Caki2 (cell line): Measurements from ENCODE around the gene IRF8. TPM values are rescaled to one million over a fixed set of nuclear protein-coding genes. Genes with fewer than 3 reads are reported as not detected.
A peak's percentile ranks its signal among the peaks of the same experiment; 100 is the strongest.

Experiments used
- DNase-seq: peaks from one replicate; pipeline ENCODE4 v3.0.0-alpha.2; 2015; ENCODE audit warnings: low read depth
- in situ Hi-C: cut with HindIII; loops from 2 replicates; pipeline ENCODE4 v1.10.0; 2016; ENCODE audit warnings: low sequenced_read_pairs, low pct_unique_long_range_greater_than_20kb, mixed read lengths
- total RNA-seq: library from RNA; depleted of rRNA; stranded (reverse); fragments of >200 nt; shearing (Covaris generic); gene quantifications from 2 replicates; pipeline ENCODE4 v1.2.3, GENCODE V29; 2014; ENCODE audit warnings: low replicate concordance; rRNA removed

The IRF8 gene
- total RNA-seq, 1 experiment from 2014 or later, result 5.4 TPM

DNA sequence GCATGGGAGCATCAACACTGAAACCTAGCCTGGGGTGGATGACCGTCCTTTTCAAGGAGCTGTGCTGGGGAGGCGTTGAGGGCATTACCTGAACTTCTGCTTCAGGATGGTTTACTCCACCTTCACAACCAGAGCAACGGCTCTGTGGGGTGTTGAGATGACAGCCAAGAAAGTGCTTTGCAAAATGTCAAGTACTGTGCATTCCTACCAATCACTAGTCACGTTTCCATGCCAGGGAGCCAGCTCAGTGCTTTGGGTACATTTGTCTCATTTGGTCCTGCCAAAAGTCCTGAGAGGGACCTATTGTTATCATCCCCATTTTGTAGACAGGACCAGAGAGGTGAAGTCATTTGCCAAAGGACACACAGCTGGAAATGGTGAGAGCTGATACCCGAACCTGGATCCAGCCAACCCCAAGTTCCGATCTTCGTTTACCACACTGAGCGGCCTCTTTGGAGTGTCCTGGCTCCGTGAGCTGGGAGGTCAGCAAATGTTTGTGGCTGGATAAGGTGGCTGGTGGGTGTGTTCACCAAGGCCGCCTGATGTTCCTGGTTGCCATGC lies 61.6 kb downstream of the IRF8 start:
- DNase-seq, result no peak
- in situ Hi-C loops, result no loop called here

DNA sequence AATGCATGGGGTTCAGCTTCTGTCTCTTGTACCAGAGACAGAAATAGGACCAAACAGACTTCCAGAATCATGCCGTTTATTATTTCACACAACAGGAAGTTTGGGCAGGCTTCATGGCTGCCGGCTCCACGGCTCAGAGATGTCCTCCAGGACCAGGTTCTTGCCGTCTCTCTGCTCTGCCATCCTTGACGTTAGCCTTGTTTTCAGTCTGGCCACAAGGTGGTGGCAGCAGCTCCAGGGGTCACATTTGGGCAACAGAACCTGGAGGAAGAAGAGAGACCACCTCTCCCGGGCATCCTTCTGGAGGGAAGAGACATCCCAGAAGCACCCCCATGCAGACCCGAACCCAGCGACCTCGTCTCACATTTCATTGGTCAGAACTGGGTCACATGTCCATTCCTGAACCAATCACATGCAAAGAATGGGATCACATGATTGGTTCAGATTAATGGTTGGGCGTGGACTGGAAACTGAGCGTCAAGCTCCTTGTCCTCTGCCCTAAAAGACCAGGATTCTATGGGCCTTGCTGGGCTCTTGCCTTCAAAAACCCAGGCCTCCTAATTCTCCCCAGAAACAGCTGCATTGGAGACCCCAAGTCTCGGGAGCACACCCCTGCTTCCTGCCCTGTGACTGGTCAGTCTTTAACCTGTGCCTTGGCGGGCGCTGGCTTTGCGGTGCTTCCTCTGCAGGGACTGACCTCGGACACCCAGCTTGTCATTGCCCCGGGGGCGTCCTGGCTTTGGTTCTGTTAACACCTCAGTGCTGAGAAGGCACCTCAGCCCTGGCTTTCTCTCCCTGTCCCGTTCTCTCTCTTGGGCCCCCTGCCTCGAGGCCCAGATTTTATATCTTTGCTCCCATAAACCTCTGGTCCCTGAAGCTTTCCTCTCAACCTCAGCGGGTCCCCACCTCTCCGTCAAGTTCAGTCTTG lies 63.3 kb downstream of the IRF8 start:
- no peak for DNase-seq
- in situ Hi-C loops, result no loop called here

DNA sequence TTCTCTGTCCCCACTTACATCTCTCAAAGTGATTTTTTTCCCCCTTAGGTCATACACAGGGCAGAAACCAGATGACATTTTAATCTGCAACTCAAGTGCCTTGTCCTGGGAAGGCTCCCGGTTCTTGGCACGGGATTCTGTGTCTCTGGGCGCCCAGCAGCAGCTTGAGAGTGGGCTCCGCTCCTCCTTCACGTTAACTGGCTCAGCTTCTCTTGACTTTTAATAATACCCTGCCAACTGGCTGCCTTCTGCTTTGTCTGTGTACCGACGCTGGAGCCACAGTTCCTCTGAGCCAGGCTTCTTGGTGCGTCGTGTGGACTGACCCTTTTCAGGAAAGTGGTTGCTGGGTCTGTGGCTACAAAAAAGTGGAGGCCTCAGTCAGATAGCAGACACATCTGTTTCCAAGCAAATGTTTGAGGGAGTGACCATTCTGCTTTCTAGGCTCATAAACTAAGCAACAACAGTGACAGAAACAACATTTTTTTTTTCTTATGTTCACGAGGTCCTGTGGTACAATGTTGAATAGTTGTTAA lies 64.9 kb downstream of the IRF8 start:
- in situ Hi-C loops, result no loop called here
- DNase-seq, result no peak

DNA sequence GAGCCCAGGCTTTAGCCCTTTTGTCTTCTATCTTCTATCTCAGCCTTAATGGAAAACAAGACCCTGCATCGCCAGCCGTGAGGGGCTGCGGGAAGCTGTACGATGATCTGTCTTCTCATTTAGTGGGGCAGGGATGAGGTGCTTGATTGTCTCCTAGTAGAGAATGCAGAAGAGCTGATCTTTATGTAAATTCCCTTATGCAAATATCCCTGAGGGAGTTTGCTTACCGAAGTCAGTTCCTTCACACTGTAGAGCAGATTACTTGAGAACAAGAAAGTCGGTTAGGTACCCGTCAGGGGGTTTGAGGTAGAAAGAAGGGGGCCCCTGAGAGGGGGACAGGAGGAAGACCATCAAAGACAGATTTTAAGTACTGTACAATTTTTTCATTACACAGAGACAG lies 66.2 kb downstream of the IRF8 start:
- DNase-seq, result no peak
- in situ Hi-C loops, result no loop called here

DNA sequence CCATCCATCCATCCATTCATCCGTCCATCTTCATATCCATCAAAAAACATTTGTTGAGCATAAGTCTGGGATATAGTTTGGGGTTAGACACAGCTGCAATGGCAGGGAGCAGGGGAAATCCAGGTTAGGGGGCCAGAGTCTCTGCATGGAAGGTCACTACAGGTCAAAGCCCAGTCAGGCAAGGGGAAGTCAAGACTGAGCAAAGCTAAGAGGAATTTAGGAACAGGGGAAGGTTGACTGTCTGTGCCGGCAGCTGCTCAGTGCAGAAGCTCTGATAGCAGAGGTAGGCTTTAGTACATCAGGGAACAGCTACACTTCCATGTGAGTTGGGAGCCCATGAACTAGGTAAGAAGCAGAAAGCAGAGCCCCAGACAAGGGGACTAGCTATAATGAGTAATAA lies 68.1 kb downstream of the IRF8 start:
- DNase-seq, result no peak
- in situ Hi-C loops, result no loop called here

DNA sequence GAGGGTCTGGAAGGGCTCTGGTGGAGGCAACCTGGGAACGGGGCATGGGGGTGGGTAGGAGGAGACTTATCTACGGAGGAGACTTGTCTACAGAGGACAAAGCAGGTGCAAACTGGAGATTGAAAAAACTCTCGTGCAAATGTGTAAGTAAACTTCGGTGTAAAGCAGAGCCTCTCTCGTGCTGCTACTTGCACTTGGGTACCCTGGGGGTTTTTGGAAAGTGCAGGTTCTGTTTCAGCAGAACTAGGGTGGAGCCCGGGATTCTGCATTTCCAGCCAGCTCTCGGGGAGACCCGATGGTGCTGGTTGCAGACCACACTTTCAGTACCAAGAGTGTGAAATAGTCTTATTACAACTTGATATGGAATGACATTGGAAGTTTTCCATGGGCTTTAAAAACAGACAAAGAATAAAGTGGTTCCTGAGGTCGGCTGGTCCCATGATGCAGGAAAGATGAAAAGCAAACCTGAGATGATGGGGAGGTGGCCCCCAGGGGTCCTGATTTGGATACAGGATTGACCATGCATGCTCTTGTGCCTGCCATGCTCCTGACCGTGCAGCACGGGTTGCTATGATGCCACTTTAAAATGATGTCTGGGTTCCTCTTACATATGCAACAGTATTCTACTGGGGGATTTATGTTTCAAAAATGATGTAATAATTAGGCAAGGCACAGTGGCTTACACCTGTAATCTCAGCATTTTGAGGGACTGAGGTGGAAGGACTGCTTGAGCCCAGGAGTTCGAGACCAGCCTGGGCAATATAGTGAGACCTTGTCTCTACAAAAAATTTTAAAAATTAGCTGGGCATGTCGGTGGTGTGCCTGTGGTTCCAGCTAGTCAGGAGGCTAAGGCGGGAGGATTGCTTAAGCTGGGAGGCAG lies 69.3 kb downstream of the IRF8 start:
- in situ Hi-C loops, result no loop called here
- no peak for DNase-seq

DNA sequence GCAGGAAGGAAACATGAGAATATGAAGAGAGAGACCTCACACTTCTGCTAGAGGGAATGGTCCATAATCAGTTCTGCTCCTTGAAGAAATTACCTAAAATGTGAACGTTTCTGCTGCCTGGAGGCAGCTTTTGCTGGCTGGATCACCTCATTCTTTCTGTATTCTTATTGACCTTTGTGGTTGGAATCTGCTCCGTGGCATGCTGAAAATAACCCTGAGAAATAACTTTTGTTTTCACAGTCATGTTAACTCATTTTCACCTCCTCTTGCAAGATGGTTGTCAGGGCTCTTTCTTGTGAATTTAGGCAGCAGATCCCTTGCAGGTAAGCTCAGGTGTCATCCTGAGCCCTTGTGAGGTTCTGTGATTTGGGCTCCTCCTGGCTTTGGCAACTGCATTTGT lies 70.2 kb downstream of the IRF8 start:
- in situ Hi-C loops, result no loop called here
- peak; percentile 14 for DNase-seq

DNA sequence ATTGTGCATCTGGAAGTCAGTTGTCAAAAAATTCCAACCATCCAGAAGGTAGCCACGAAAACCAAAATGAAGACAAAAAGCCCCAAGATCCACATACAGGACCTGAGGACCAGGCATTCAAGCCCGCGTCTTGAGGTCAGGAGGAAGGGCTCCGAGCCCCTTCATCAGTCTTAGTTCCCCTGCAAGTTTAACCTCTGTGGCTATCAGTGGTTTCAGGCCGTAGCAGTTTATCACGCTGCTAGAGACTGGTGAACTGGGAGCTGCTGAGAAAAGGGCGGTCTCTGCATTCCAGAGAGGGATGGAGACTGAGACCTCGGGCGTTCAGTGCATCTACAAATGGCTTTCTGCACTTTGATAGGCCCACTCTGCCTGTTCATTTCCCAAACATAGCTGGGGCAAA lies 70.6 kb downstream of the IRF8 start:
- DNase-seq, result no peak
- in situ Hi-C loops, result no loop called here

DNA sequence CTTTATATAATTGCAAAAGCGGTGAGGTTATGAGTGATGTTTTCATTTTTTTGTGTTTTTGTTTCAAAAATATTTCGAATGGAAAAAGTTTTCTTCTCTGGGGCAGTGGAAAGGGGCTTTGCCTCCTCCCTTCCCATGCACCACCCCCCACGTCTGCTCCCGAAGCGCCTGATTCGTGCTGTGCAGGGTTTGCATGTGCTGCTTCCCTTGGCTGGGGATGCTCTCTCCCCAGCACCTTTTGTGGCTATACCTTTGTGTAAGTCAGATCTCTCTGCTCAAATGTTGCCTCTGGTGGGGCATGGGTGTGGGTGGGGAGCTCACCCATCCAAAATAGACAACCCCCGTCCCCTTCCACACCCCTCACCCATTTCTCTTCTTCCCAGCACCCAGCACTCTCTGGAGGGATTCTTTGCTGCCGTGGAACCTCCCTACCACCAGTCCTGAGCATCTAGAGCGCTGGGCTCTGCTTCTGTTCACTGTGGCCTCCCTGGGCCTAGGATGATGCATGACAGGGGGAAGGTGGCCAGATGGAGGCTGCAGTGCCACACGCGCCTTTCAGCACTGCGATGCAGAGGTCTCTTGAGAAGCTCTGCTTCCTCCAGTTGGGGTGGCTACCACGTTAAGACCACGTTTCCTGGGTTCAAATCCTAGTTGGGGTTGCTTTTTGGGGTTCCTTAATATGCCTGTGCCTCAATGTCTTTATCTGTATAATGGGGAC lies 71.2 kb downstream of the IRF8 start:
- in situ Hi-C loops, result no loop called here
- DNase-seq, result no peak

DNA sequence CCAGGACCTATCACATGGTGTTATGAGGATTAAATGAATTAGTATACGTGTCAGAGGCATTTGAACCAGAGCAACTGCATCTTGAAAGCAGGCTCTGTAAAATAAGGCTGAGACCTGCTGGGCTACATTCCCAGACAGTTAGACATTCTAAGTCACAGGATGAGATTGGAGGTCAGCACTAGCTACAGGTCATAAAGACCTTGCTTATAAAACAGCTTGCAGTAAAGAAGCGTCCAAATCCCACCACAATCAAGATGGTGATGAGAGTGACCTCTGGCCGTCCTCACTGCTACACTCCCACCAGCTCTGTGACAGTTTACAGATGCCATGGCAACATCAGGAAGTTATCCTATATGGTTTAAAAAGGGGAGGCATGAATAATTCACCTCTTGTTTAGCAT lies 71.8 kb downstream of the IRF8 start:
- in situ Hi-C loops, result no loop called here
- no peak for DNase-seq

Other genes with a start within 250 kb of the IRF8 start
- 27.0 and 37.3 TPM in 2 replicates for gene GINS2, start 210.2 kb upstream of the IRF8 start, total RNA-seq
- 25.9 and 27.2 TPM in 2 replicates for gene C16orf74, start 148.1 kb upstream of the IRF8 start, total RNA-seq
- 56.4 and 86.9 TPM in 2 replicates for gene EMC8, start 99.6 kb upstream of the IRF8 start, total RNA-seq
- 914 and 925 TPM in 2 replicates for gene COX4I1, start 99.5 kb upstream of the IRF8 start, total RNA-seq